K562 (cell line): ENCODE measurements around the gene PGA3. TPM values are rescaled to one million over a fixed set of nuclear protein-coding genes. Genes with fewer than 3 reads are reported as not detected.

Source experiments
- CBX1 ChIP-seq: sonication (generic); IDR thresholded peaks from 2 replicates; pipeline ENCODE4 v1.6.1; 2016; ENCODE audit warnings: antibody characterized with exemption, low read depth, mild to moderate bottlenecking
- LEF1 ChIP-seq: fragments of 450-650 bp; IDR thresholded peaks from 2 replicates; pipeline ENCODE4 v1.6.1; 2016; ENCODE audit warnings: mild to moderate bottlenecking
- MAFG ChIP-seq: fragments of 450-650 bp; conservative IDR thresholded peaks from 2 replicates; pipeline ENCODE4 v1.6.1; 2016; ENCODE audit warnings: missing genetic modification characterization, missing compliant biosample characterization
- TEAD2 ChIP-seq: fragments of 450-650 bp; IDR thresholded peaks from 2 replicates; pipeline ENCODE4 v1.6.1; 2016; ENCODE audit warnings: missing genetic modification characterization, control low read depth, missing compliant biosample characterization
- THRAP3 ChIP-seq: fragments of 450-650 bp; IDR thresholded peaks from 2 replicates; pipeline ENCODE4 v1.6.1; 2016; ENCODE audit warnings: mild to moderate bottlenecking, inconsistent platforms, borderline replicate concordance
- ZC3H11A ChIP-seq: IDR thresholded peaks from 2 replicates; pipeline ENCODE4 v1.6.1; 2012; ENCODE audit warnings: low read depth, low read length, improper control_type of control experiment
- ZKSCAN1 ChIP-seq: fragments of 150-350 bp; IDR thresholded peaks from 2 replicates; pipeline ENCODE4 v1.6.1; 2016; ENCODE audit warnings: low read depth, low read length
- ZNF644 ChIP-seq: fragments of 200-800 bp; sonication (Bioruptor generic); IDR thresholded peaks from 2 replicates; pipeline ENCODE4 v1.6.1; 2016; ENCODE audit warnings: low read depth, missing genetic modification characterization, missing compliant biosample characterization
- ZNF76 ChIP-seq: fragments of 250-450 bp; sonication (Bioruptor Pico); IDR thresholded peaks from 2 replicates; pipeline ENCODE4 v1.4.0; 2020; ENCODE audit warnings: mild to moderate bottlenecking, moderate library complexity, borderline replicate concordance
- polyA plus RNA-seq, 8 experiments: library from polyadenylated mRNA; depleted of rRNA in 4 of 8; stranded (reverse) in 5 of 8; unstranded in 3 of 8; fragments of >200 nt; fragmentation: Nextera tagmentation in 2 of 8; fragmentation: Illumina TruSeq in 1 of 8; extraction: Ambion mirVana in 2 of 8; extraction: Trizol in 1 of 8; gene quantifications; 2 replicates each; pipeline versions ENCODE4 v1.2.1 to v1.2.3, GENCODE V29; 2011 to 2014; ENCODE audit warnings: inconsistent platforms in 1 of 8, missing spikeins in 1 of 8
- total RNA-seq, 7 experiments: library from RNA; depleted of rRNA in 6 of 7; stranded (reverse); fragments of >200 nt in 6 of 7; fragmentation: Illumina TruSeq in 2 of 7; extraction: Trizol in 2 of 7; gene quantifications; 2 replicates each; pipeline versions ENCODE4 v1.2.1 to v1.2.3, GENCODE V29; 2011 to 2021; ENCODE audit warnings: low replicate concordance in 1 of 7
- TF ChIP-seq, protein P1 (sequence below): fragments of 250-450 bp; sonication (Bioruptor Pico); IDR thresholded peaks from 2 replicates; pipeline ENCODE4 v1.5.1; 2021; ENCODE audit warnings: mild to moderate bottlenecking
- TF ChIP-seq, protein P2 (sequence below): fragments of 150-350 bp; conservative IDR thresholded peaks from 2 replicates; pipeline ENCODE4 v1.6.1; 2014; ENCODE audit warnings: low read length
- TF ChIP-seq, protein P3 (sequence below): fragments of 450-650 bp; IDR thresholded peaks from one replicate; pipeline ENCODE4 v1.6.1; 2018; ENCODE audit warnings: mild to moderate bottlenecking, moderate library complexity; ENCODE audit not compliant: partially characterized antibody
- TF ChIP-seq, protein P4 (sequence below): IDR thresholded peaks from 2 replicates; pipeline ENCODE4 v1.6.1; 2011; ENCODE audit warnings: borderline replicate concordance, low read depth, mild to moderate bottlenecking, moderate library complexity, low read length; ENCODE audit not compliant: insufficient read depth, poor library complexity, severe bottlenecking
- TF ChIP-seq, protein P5 (sequence below): fragments of 250-450 bp; sonication (Bioruptor Pico); IDR thresholded peaks from 2 replicates; pipeline ENCODE4 v1.5.0; 2021; ENCODE audit warnings: mild to moderate bottlenecking, borderline replicate concordance

Gene PGA3
- total and polyA plus RNA-seq, 9 of the 15 experiments (the other 6 are each of a cell fraction or from before 2014, with no cell fraction given) = 0.15 to 0.18 (median 0.18) TPM; not detected in 6

DNA sequence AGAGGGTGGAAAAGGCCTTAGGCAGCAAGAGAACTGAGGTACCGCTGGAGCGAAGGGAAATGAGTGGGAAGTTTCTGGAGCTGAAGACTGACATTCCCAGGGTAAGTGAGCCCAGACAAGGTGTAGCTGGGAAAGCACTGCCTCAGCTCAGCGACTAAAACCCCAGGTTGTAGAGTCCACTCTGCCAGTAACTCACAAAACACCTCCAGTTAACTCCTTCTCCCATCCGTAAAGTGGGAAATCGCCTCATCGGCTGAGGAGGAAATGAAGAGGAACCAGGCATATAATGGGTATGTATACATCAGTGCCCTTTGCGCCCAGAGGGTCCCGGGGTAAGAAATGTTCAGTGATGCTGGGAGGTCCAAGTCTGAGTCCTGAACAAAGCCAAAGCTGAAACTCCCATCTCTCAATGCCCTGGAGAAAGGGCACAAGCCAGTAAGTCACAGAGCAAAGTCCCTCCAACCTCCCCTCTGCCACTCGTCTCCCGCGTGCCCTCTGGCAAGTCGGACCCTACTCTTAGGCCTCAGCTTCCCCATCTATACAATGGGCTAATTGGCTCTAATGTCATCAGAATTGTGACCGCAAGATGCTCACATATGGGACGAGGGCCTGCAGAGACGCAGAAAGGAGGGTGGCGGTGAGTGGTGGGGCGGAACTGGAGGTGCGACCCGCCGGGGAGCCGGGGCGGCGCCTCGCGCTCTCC is 42.7 kb upstream of the PGA3 start (continued):
- TF ChIP-seq CBX1 (peak; percentile 93; the same call in 1 of the 2 replicates), ZC3H11A (no peak), THRAP3 (no peak), LEF1 (no peak), ZKSCAN1 (peak; percentile 10; the same call in 1 of the 2 replicates), MAFG (tag) (no peak), TEAD2 (no peak), ZNF76 (CRISPR knock-in tag) (no peak), ZNF644 (tag) (no peak)
- TF ChIP-seq, protein P1, sequence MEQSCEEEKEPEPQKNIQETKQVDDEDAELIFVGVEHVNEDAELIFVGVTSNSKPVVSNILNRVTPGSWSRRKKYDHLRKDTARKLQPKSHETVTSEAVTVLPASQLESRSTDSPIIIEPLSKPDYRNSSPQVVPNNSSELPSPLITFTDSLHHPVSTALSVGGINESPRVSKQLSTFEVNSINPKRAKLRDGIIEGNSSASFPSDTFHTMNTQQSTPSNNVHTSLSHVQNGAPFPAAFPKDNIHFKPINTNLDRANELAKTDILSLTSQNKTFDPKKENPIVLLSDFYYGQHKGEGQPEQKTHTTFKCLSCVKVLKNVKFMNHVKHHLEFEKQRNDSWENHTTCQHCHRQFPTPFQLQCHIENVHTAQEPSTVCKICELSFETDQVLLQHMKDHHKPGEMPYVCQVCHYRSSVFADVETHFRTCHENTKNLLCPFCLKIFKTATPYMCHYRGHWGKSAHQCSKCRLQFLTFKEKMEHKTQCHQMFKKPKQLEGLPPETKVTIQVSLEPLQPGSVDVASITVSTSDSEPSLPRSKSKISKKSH = no peak
- TF ChIP-seq, protein P2, sequence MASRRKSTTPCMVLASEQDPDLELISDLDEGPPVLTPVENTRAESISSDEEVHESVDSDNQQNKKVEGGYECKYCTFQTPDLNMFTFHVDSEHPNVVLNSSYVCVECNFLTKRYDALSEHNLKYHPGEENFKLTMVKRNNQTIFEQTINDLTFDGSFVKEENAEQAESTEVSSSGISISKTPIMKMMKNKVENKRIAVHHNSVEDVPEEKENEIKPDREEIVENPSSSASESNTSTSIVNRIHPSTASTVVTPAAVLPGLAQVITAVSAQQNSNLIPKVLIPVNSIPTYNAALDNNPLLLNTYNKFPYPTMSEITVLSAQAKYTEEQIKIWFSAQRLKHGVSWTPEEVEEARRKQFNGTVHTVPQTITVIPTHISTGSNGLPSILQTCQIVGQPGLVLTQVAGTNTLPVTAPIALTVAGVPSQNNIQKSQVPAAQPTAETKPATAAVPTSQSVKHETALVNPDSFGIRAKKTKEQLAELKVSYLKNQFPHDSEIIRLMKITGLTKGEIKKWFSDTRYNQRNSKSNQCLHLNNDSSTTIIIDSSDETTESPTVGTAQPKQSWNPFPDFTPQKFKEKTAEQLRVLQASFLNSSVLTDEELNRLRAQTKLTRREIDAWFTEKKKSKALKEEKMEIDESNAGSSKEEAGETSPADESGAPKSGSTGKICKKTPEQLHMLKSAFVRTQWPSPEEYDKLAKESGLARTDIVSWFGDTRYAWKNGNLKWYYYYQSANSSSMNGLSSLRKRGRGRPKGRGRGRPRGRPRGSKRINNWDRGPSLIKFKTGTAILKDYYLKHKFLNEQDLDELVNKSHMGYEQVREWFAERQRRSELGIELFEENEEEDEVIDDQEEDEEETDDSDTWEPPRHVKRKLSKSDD = no peak
- TF ChIP-seq, protein P3, sequence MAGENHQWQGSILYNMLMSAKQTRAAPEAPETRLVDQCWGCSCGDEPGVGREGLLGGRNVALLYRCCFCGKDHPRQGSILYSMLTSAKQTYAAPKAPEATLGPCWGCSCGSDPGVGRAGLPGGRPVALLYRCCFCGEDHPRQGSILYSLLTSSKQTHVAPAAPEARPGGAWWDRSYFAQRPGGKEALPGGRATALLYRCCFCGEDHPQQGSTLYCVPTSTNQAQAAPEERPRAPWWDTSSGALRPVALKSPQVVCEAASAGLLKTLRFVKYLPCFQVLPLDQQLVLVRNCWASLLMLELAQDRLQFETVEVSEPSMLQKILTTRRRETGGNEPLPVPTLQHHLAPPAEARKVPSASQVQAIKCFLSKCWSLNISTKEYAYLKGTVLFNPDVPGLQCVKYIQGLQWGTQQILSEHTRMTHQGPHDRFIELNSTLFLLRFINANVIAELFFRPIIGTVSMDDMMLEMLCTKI = no peak
- TF ChIP-seq, protein P4, sequence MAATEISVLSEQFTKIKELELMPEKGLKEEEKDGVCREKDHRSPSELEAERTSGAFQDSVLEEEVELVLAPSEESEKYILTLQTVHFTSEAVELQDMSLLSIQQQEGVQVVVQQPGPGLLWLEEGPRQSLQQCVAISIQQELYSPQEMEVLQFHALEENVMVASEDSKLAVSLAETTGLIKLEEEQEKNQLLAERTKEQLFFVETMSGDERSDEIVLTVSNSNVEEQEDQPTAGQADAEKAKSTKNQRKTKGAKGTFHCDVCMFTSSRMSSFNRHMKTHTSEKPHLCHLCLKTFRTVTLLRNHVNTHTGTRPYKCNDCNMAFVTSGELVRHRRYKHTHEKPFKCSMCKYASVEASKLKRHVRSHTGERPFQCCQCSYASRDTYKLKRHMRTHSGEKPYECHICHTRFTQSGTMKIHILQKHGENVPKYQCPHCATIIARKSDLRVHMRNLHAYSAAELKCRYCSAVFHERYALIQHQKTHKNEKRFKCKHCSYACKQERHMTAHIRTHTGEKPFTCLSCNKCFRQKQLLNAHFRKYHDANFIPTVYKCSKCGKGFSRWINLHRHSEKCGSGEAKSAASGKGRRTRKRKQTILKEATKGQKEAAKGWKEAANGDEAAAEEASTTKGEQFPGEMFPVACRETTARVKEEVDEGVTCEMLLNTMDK = no peak
- TF ChIP-seq, protein P5, sequence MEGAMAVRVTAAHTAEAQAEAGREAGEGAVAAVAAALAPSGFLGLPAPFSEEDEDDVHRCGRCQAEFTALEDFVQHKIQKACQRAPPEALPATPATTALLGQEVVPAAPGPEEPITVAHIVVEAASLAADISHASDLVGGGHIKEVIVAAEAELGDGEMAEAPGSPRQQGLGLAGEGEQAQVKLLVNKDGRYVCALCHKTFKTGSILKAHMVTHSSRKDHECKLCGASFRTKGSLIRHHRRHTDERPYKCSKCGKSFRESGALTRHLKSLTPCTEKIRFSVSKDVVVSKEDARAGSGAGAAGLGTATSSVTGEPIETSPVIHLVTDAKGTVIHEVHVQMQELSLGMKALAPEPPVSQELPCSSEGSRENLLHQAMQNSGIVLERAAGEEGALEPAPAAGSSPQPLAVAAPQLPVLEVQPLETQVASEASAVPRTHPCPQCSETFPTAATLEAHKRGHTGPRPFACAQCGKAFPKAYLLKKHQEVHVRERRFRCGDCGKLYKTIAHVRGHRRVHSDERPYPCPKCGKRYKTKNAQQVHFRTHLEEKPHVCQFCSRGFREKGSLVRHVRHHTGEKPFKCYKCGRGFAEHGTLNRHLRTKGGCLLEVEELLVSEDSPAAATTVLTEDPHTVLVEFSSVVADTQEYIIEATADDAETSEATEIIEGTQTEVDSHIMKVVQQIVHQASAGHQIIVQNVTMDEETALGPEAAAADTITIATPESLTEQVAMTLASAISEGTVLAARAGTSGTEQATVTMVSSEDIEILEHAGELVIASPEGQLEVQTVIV (CRISPR knock-in tag) = no peak
